Neural crest cell (in vitro differentiated cells): ENCODE data around the gene KDM4B. TPM values are rescaled to one million over a fixed set of nuclear protein-coding genes. Genes with fewer than 3 reads are reported as not detected.
A peak's percentile ranks its signal among the peaks of the same experiment; 100 is the strongest.

Source experiments
- DNase-seq: peaks from one replicate; pipeline ENCODE4 v3.0.0; 2021; ENCODE audit warnings: low read depth, mixed read lengths, low spot score
- H3K27ac Mint-ChIP-seq: one replicate; pipeline ENCODE4 v1.8.0; 2021; ENCODE audit warnings: mild to moderate bottlenecking, mixed read lengths; ENCODE audit not compliant: unreplicated experiment
- H3K27me3 Mint-ChIP-seq: 2 replicates; pipeline ENCODE4 v1.8.0; 2021; ENCODE audit warnings: low read depth, mild to moderate bottlenecking, mixed read lengths
- H3K36me3 Mint-ChIP-seq: 2 replicates; pipeline ENCODE4 v1.8.0; 2021; ENCODE audit warnings: low read depth, mild to moderate bottlenecking, mixed read lengths
- H3K4me1 Mint-ChIP-seq: 2 replicates; pipeline ENCODE4 v1.8.0; 2021; ENCODE audit warnings: mixed read lengths
- H3K4me3 Mint-ChIP-seq: one replicate; pipeline ENCODE4 v1.8.0; 2021; ENCODE audit warnings: mild to moderate bottlenecking, mixed read lengths
- H3K9me3 Mint-ChIP-seq: 2 replicates; pipeline ENCODE4 v1.8.0; 2021; ENCODE audit warnings: mixed read lengths
- CTCF ChIP-seq: fragments of 200-600 bp; sonication (generic); conservative IDR thresholded peaks from 2 replicates; pipeline ENCODE4 v1.5.0; 2021; ENCODE audit warnings: antibody characterized with exemption, mild to moderate bottlenecking
- total RNA-seq: library from RNA; stranded (reverse); gene quantifications from 2 replicates; pipeline ENCODE4 v1.2.1, GENCODE V29; 2021

KDM4B gene
- total RNA-seq, 1 donor from 2014 or later, result 45.4 TPM

- no peak for DNase-seq
- Mint-ChIP-seq H3K4me3 (no peak overlapping the region), H3K27me3 (no peaks in the 10 kb centered on the region), H3K36me3 (peaks cover 14% of the 10 kb centered on the region), H3K9me3 (peaks cover 1% of the 10 kb centered on the region), H3K27ac (peak overlapping the region; percentile 95), H3K4me1 (peaks cover 9% of the 10 kb centered on the region)
- no peak for TF ChIP-seq CTCF
Observed at GRCh38 chr19:5057860-5058259, 88.9 kb downstream of the KDM4B start.

DNA sequence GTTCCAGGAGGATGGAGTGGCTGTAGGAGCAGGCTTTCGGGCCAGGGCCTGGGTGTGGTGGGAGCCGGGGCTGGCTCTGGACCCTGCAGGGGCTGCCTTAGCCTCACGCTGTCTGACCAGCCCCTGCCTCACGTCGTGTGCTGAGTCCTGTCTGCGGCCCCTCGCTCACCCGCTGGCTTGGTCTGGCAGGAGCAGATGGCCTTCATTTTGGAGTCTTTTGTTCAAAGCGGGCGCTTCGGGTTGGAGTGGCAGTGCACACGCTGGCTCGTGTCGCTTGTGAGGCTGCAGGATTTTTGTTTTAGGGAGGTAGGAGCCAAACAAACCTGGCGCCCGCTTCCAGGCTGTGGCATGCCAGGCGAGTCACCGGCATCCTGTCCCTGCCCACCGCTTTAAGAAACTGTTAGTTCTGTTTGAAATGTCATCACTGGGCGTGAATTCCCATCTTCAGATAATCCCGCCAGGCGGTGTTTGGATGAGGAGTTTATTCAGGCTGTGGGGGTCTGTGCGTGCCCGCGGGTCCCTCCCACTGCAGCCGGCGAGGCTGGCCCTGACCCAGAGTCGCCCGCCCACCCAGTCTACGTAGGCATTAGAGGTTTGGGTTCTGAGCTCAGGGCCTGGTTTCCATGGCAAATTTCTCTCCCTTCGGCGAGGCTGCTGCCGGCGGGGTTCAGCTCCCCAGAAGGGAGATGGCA is 89.8 kb downstream of the KDM4B start:
- no peaks in the 10 kb centered on the region for H3K27me3 Mint-ChIP-seq
- DNase-seq, result no peak
- peaks cover 19% of the 10 kb centered on the region for H3K36me3 Mint-ChIP-seq
- H3K9me3 Mint-ChIP-seq, result peaks cover 5% of the 10 kb centered on the region
- no peak for TF ChIP-seq CTCF
- peak overlapping the region; percentile 72 for H3K27ac Mint-ChIP-seq
- H3K4me3 Mint-ChIP-seq, result peak overlapping the region; percentile 66
- peaks cover 12% of the 10 kb centered on the region for H3K4me1 Mint-ChIP-seq

DNA sequence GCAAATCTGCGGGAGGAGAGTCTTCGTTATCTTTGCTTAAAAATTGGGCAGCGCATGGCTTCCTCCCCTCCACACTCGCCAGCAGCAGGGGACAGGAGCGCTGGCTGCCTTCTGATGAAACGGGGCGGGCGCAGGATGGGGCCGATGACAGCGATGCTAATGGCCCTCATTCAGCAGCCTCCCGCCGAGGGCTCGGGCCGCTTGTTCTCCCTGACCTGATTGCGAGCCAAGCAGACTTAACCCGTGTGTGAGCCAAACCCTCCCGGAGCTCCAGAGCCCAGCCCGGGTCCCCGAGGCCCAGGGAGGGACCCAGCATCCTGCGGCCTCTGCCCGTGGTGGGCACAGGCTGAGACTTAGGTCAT is 90.3 kb downstream of the KDM4B start:
- no peak for DNase-seq
- Mint-ChIP-seq H3K36me3 (peaks cover 19% of the 10 kb centered on the region), H3K4me1 (peaks cover 12% of the 10 kb centered on the region), H3K27ac (peak overlapping the region; percentile 72), H3K27me3 (no peaks in the 10 kb centered on the region), H3K9me3 (peaks cover 5% of the 10 kb centered on the region), H3K4me3 (peak overlapping the region; percentile 66)
- TF ChIP-seq CTCF, result no peak

GRCh38 chr19:5059793-5060192 is 90.9 kb downstream of the KDM4B start:
- Mint-ChIP-seq H3K27me3 (no peaks in the 10 kb centered on the region), H3K4me1 (peaks cover 12% of the 10 kb centered on the region), H3K9me3 (peaks cover 5% of the 10 kb centered on the region), H3K27ac (peak overlapping the region; percentile 75), H3K36me3 (peaks cover 19% of the 10 kb centered on the region), H3K4me3 (no peak overlapping the region)
- TF ChIP-seq CTCF, result no peak
- no peak for DNase-seq

- Mint-ChIP-seq H3K36me3 (peaks cover 19% of the 10 kb centered on the region), H3K27ac (peak overlapping the region; percentile 90), H3K4me3 (no peak overlapping the region), H3K9me3 (peaks cover 5% of the 10 kb centered on the region), H3K4me1 (peaks cover 20% of the 10 kb centered on the region), H3K27me3 (no peaks in the 10 kb centered on the region)
- DNase-seq, result no peak
- no peak for TF ChIP-seq CTCF
Observed at GRCh38 chr19:5062195-5062594, 93.3 kb downstream of the KDM4B start.
